Activated CD8-positive, alpha-beta memory T cell treated with anti-CD3 and anti-CD28 coated beads for 36 hours (primary cell): Measurements from ENCODE around the gene DIMT1. TPM values are rescaled to one million over a fixed set of nuclear protein-coding genes. Genes with fewer than 3 reads are reported as not detected.

Source experiments
- total RNA-seq, 2 experiments: library from RNA; stranded (reverse); gene quantifications; one replicate each; pipeline ENCODE4 v1.2.3, GENCODE V29; 2021

Gene DIMT1
- total RNA-seq, 2 experiments from 2014 or later = 60.4 to 63.8 TPM

Other genes starting within 250 kb of the DIMT1 start
- gene KIF2A, start 97.7 kb downstream of the DIMT1 start, total RNA-seq = 100 to 1,000 TPM; 237 to 249 TPM
- 10 to 100 TPM; 76.1 to 78.7 TPM for gene IPO11, start 8.9 kb upstream of the DIMT1 start, total RNA-seq
- under 1 TPM; 0.23 to 0.29 TPM for gene LRRC70, start 174.9 kb upstream of the DIMT1 start, total RNA-seq